GM19035 (cell line): ENCODE data around the gene ZSCAN1.

ENCODE experiments used
- ATAC-seq: cut with Tn5 transposase; IDR thresholded peaks from one replicate; pipeline ENCODE4 v1.9.1; 2021; ENCODE audit not compliant: unreplicated experiment

The ZSCAN1 gene

GRCh38 chr19:58038688-58039204, 4.9 kb downstream of the ZSCAN1 start:
- ATAC-seq = no peak

GRCh38 chr19:58040751-58041525, 7.1 kb downstream of the ZSCAN1 start:
- no peak for ATAC-seq

- ATAC-seq = no peak
Measured at GRCh38 chr19:58042495-58043340, 8.9 kb downstream of the ZSCAN1 start.

- no peak for ATAC-seq
Measured at GRCh38 chr19:58044391-58044790, 10.6 kb downstream of the ZSCAN1 start.

GRCh38 chr19:58044886-58045285, 11.1 kb downstream of the ZSCAN1 start:
- no peak for ATAC-seq

- ATAC-seq = no peak
Measured at GRCh38 chr19:58045411-58046050, 11.7 kb downstream of the ZSCAN1 start.

GRCh38 chr19:58046856-58047255, 13.0 kb downstream of the ZSCAN1 start:
- no peak for ATAC-seq

GRCh38 chr19:58047672-58048071, 13.8 kb downstream of the ZSCAN1 start:
- no peak for ATAC-seq

GRCh38 chr19:58052256-58052655, 18.4 kb downstream of the ZSCAN1 start:
- ATAC-seq = no peak

- no peak for ATAC-seq
Measured at GRCh38 chr19:58053480-58054156, 19.8 kb downstream of the ZSCAN1 start.

GRCh38 chr19:58054901-58055874, 21.4 kb downstream of the ZSCAN1 start:
- ATAC-seq = no peak

- ATAC-seq = no peak
Measured at GRCh38 chr19:58056261-58056660, 22.4 kb downstream of the ZSCAN1 start.

- ATAC-seq = no peak
Measured at GRCh38 chr19:58056861-58057260, 23.0 kb downstream of the ZSCAN1 start.

GRCh38 chr19:58058467-58058866, 24.6 kb downstream of the ZSCAN1 start:
- ATAC-seq = no peak

GRCh38 chr19:58059003-58059670, 25.3 kb downstream of the ZSCAN1 start, which contains the start of gene ZNF135:
Gene ZNF135 (plus strand): TSS chr19:58059282. CDS start chr19:58060003, 721 bp downstream.
- no peak for ATAC-seq

- no peak for ATAC-seq
Measured at GRCh38 chr19:58059671-58060078, 25.9 kb downstream of the ZSCAN1 start.

- no peak for ATAC-seq
Measured at GRCh38 chr19:58060231-58060630, 26.4 kb downstream of the ZSCAN1 start.

- no peak for ATAC-seq
Measured at GRCh38 chr19:58063712-58064111, 29.9 kb downstream of the ZSCAN1 start.
